ENCODE results near the gene NDUFS6.

NDUFS6 gene
- 18.0 to 60.0 (median 36.7) reads per million in 18 experiments for total RNA-seq

DNA sequence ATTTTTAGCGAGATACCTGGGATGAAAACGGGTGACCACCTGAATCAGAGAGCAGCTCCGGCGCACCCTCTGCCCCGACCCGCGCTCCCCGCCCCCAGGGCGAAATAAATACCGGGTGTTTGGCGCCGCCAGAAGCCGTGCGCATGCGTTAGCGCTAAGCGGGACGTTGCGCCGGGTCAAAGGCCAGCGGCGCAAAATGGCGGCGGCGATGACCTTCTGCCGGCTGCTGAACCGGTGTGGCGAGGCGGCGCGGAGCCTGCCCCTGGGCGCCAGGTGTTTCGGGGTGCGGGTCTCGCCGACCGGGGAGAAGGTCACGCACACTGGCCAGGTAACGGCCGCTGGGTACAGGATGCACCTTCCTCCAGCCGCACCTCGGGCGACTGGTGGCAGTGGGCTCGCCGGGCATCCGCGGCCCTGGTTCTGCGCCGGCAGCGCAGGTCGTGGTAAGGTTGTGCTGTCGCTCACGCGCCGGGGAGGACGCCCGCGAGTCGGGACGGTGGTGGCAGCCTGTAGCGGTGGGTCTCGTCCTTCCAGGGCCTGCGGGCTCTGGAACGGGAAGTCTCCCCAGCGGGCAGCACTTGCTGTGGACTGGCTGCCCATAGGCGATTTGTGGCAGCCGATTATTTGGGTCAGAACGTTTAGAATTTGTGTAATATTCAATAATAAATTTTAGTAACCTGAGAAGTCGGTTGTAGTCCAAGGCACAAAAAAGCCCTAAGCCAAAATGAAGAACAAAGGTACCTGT lies at the start of gene NDUFS6:
NDUFS6 (plus strand) TSS at position 186 of the 745 bp plus-strand sequence; CDS start at position 197, 11 bp downstream.
- peak; percentile 68 to 86 for DNase-seq

DNA sequence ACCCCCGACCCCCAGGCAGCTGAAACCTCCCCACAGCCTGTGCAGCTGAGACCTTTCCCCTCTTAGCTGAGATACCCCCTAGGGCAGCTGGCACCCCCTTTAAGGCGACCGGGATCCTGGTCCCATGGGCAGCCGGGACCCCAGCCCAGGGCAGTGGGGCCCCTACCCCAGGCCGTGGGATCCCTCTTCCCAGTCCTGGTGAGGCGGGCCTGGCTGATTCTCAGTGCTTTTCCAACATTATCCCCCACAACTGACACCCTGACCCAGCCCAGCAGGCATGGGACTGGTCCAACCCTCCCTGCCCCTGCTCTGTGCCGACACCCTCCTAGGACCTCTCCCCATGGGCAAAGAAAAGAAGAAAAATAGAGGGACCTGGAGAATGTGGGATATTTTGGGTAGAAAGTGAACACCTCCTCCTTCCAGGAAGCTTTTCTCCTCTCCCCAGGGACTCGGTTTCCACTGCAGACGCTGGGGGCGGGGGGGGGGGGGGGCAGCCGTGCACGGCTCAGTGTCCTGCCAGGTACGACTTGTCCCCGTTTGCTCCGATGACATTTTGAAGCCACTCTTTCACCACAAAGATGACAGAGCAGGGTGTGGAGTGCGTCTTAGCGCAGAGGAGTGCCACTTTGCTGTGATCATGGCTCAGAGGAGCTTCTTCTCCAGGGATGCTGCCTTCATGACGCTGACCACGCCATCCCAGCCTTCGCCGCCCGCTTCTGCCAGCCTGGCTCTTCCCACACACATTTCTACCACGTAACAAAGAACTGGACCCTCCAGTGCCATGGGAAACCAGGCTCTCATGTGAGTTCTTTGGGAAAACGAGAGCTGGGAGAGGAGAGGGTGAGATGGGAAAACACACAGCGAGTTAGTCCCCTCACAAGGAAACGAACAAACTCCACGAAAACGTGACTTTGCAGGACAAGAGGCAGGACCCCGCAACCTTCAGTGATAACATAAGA lies 49.1 kb upstream of the NDUFS6 start:
- DNase-seq = no peak

DNA sequence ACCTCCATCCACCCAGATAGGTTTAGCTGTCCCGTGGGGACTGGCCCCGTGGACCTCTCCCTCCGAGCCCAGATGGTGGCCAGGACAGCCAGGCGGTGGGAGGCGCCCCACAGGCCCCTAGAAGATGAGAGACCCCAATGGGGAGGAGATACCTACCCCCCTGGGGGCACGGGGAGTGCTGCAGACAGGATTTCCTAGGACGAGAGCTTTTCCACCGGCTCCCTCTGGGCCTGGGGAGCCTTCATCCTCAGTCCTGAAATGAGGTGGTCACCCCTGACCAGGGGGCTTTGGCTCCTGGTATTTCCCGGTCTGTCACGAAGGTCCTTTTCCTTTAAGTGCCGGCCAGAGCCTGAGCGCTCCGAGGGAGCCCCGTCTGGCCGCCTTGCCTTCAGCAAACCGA lies 48.3 kb upstream of the NDUFS6 start:
- DNase-seq = no peak

DNA sequence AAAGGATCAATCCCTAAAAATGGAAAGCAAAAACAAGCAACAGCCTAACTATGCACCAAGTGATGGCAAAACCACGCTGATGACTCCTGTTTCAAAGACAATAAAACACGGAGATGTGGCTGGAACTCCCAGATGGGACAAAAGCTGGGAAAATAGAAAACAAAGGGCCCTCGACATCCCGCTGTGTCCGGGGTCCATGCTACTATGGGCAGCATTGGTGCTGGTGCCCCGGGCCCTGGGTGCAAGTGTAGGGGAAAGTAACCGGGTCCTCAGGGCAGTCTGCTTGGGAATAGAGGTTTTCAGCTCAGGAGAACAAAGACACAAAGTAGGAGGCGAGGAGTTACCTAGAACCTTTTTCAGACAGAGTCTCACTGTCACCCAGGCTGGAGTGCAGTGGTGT lies 47.7 kb upstream of the NDUFS6 start:
- no peak for DNase-seq

DNA sequence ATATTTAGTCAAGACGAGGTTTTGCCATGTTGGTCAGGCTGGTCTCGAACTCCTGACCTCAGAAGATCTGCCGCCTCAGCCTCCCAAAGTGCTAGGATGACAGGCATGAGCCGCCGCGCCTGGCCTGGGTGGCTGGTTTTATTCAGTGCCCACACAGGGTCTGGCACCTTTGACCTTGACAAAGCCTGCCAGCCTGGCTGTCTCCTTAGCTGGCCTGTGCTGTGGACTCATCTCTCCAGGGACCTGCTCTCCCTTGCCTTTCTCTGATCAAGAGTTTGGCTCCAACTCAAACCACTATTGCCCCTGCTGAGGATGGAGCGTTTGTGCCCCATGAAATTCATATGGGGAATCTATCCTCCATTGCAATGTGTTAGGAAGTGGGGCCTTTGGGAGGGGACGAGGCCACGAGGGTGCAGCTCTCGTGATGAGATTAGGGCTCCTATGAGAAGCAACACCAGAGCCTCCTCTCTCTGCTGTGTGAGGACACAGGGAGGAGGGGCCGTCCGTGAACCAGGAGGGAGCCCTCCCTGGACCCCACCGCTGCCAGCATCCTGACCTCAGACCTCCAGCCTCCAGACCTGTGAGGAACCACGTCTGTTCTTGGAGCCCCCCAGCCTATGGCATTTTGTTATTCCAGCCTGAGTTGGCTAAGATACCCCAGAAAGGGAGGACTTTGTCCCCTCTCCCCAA lies 46.5 kb upstream of the NDUFS6 start:
- no peak for DNase-seq

DNA sequence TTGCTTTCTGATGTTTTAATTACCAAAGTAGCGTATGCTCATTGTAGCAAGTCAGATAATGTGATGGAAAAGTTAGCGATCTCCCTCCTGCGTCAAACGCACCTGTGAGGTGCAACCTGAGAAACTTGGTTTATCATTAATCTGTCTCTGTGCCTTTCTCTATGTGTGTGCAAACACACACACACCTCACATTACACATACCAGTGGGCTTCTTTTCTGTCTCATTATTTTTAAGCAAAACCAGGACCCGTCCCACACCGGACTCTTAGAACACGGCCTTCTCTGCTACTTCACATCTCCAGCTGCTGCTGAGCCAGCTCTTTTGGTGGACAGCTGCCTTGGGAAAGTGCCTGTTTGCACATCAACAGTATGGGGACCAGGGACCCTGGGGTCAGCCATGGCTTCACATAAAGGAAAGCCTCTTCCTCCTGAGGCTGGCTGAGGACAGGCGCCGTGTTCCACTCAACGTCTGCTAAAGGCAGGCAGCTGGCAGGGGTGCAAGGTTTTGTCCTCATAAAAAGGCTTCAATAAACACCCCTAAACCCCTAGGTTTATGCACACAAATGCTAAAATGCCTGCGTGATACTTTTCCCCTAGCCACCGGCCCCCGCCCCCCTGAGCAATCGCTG lies 45.8 kb upstream of the NDUFS6 start:
- no peak for DNase-seq

DNA sequence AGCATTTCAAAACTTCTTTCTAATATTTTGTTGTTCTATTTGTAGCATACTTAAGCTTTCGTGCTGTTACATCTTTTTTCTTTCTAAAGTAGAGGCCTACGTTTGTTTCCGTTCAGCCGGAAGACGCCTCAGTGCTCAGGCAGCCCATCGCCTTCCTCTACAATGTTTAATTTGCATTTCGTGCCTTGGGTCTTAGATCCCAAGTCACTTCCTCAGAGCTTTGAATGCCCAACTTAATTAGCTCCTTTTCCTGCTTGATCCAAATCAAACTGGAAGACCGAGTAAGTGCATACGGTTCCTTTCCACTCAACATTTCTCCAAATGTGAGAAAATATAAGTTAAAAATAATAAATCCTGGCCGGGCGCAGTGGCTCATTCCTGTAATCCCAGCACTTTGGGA lies 44.7 kb upstream of the NDUFS6 start:
- no peak for DNase-seq

DNA sequence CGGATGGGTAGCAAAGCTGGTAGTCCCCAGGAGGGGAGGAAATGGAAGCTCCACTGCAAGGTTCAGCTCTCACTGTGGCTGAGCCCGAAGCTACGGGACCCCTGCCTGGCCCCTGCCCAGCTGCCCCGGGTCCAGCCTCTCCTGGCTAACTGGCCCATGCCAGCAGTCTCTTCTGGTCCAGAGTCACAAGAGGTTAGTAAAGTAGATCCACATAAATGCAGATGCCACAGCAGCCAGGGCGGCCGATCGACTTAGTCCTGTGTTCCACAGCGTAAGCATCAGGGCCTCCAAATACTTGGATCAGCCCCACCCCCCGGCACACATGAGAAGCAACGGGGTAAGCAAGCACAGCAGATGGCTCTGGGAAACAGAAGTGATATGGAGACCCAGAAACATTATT lies 43.7 kb upstream of the NDUFS6 start:
- DNase-seq = no peak

DNA sequence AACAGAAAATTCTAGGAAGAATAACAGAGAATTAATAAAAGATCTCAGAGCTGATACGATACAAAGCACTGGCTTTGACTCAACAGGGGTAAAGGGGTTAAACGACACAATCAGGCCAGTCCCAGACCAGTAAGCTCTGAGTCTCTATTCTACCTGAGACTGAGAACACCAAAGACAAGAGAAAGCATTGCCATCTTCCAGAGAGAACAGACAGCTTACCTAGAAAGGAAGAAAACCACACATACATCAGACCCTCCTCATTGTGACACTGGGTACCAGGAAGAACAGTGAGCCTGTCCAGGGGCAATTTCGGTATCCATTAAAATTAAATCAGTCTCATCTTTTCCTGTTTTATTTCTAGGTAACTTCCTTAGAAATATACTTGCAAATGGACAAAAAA lies 42.6 kb upstream of the NDUFS6 start:
- no peak for DNase-seq

DNA sequence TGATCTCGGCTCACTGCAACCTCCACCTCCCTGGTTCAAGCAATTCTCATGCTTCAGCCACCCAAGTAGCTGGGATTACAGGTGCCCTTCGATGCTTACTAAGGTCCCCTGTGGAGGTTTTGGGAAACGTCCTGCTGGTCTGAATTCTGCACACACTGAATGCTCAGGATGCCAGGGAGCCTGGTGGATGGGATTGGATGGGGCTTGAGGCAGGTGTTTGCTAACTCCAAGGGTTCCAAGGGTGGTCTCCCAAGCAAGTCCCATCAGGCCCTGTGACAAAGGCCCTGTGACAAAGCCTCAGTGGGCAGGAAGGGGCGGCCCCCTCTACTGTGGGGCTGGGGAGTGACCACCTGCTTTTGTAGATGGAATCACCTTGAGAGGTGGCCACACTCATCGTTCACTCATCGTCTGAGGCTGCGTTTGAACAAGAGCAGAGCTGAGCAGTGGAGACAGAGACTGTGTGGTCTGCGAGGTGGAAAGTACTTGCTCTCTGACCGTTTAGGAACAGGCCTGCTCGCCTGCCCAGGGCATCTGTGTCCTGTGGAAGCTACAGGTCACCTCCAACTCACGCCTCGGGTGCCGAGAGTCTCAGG lies 41.7 kb upstream of the NDUFS6 start:
- DNase-seq = no peak

DNA sequence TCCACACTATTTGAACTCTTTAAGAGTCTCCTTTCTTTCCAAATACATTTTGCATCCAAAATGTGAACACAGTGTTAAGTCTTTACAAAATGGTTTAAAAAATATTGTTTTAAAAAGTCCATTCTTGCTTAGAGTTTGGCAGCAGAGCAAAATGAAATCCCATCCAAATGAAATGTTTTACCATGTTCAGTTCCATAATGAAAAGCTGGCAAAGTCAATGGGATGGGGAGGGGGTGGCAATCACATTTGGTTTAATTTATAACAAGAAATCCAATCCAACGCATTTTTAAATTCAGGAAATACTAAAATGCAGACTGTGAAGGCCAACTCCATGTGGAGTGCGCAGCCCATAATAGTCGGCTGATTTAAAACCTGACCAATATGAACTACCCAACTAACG lies 41.0 kb upstream of the NDUFS6 start:
- no peak for DNase-seq

DNA sequence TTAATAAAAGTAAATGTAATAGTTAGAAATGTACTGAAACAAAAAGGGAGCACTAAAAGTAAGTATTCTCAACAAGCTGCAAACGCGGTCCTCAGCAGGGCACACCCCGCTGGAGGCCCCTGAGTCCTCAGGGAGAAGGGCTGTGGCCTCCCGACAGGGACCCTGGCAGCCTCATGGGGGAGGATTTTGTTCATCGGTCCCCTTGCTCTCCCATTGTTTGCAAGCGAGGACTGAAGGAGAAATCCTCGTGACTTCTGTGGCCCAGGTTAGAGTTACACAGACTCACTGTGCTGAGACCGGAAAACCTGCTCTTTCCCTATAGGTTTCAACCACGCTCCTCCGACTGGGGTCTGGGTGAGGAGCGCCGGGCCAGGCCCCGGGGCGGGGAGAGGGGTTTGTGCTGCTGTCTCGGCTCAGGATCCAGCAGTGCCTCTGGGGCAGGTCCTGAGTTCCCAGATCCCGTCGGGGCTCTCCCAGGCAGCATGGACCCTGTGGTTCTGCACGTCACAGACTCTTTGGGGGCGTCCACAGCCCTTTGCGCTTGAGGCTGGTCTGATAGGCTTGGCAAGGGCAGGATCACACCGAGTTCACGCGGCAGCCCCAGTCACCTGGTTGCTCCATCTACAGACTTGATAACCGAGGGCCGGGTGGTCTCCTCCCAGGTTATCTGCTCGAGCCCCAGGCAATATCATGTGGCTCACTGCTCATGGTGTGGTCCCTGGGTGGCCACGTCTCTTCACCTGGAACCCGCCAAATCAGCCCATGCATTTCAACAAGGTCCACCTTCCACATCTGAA lies 40.4 kb upstream of the NDUFS6 start:
- no peak for DNase-seq

DNA sequence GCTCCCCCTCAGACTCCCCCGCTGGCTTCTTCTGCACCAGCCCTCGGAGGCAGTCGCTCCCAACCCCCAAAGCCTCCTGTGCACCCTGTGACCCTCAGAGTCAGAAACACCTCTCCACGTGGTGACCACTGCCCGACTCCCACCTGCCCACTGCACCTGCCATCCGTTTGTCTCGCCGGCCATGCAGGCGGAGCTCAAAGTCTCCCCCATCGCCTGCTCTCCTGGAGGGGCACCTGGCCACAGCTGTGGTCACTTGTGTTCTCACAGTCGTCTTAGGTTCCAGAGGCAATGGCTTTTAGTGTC lies 39.8 kb upstream of the NDUFS6 start:
- DNase-seq = no peak

DNA sequence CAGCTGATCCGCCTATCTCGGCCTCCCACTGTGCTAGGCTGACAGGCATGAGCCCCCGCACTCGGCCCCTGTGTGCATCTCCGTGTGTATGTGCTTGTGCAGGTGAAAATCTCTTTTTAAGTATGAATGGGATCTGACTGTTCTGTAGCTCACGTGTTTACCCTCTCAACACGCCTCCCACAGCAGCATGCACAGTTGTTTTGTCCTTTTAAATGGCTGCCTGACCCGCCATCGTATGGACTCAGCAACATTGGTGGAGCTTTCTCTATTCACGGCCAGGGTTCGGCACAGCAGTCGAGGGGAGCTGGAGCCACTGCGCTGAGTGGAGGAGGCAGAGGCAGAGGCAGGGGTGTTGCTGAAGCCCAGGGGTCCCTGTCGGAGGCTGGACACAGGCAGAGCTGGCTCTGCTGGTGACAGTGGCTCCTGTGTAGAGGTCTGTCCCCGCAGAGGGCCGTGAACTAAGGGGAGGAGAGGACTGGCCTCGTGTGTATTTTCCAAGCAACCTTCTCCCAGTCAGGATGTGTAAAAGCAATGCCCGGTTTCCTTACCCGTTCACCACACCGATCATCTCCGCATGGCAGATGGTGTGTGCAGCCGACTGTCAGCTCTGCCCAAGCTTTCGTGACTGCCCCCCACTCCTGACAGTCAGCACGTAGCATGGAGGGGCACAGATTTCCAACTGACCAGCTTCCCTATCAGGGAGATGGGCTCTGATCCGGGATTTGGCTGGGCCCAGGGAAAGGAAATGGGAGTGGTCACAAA lies 38.9 kb upstream of the NDUFS6 start:
- DNase-seq = no peak

DNA sequence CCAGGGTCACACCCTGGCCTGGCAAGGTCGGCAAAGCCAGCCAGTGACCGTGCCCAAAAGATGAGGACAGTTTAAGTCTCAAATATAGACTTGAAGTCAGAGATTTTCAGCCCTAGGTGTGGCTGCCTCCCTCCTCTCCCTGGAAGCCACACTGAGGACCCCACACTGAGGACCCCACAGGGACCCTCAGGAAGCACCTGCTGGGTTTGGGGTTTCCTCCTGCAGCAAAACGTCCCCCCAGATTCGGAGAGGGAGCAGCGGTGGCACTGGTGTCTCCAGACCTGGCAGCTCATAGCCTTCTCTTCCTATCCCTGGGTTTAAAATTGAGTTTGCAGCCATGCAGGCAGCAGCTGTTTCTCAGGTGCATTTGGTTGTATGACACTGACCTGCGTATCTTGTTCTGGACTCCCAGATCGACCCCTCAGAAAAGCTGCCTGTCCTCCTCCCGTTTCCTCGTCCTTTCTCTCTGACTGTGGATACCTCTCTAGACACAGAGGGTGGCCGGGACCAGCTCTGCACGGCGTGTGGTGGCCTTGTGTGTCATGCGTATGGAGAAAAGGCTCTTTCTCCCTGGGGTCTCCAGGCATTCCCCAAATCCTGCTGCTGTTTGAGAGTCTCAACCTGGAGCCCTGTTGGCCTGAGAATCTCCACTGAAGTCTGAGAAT lies 38.2 kb upstream of the NDUFS6 start:
- no peak for DNase-seq

DNA sequence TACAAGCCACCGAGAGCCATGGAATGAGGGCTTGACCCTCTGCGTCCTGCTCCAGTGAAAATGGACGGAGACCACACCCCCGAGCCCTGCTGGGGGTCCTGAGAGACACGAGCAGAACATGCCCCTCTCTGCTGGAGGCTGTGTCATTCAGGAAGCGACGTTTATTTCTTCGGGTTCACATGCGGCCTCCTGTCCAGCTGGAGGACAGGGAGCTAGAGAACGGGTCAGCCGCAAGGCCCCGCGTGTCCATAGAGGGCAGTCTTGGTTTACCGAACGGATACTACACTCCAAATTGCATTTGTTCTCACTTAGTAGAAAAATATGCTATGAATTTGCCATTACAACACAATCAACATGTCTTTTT lies 37.7 kb upstream of the NDUFS6 start:
- DNase-seq = peak; percentile 51 to 56

DNA sequence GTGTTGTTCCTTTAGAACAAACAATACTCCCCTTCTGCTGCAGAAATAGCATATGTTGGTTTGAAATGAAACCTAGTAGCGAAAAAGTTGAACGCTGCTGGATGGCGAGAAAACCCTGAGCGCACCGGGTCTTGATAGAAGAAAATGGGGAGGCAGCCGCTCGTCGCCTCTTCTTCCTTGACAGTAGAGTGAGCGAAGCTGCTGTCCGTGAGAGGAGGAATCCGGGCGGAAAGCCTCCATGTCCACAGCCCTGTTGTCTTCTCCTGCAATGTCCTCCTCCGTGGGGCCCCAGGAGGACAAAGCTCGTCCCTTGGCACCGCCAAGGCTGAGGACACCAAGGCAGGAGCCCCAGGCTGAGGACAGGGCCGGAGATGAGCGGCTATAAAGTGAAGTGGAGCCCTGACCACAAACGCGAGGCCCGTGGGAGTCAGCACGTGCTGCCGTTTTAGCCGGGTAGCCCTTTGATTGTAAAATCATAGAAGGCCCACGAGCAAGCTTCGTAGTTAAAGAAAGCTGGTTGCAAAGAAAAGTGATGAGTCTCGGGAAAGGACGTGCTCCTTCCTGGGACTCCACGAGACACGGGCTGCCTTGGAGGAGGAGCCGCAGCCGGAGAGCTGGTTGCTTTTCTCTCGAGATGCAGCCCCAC lies 37.1 kb upstream of the NDUFS6 start:
- no peak for DNase-seq

DNA sequence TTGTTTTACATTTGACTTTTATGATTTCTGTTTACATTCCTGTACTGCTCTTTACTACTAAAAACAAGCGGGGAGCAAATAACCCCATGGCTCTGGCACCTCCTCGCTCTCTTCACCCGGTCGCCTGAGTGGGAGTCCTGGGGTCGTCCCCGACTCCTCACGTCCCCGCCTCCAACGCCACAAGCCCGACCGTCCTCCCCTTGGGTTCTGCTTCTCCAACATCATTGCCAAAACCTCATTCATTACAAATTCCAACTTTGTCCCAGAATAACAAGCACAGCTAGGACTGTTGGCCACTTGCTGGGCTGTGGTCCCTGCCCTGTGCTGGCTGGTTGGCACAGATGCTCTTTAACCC lies 36.6 kb upstream of the NDUFS6 start:
- DNase-seq = no peak

DNA sequence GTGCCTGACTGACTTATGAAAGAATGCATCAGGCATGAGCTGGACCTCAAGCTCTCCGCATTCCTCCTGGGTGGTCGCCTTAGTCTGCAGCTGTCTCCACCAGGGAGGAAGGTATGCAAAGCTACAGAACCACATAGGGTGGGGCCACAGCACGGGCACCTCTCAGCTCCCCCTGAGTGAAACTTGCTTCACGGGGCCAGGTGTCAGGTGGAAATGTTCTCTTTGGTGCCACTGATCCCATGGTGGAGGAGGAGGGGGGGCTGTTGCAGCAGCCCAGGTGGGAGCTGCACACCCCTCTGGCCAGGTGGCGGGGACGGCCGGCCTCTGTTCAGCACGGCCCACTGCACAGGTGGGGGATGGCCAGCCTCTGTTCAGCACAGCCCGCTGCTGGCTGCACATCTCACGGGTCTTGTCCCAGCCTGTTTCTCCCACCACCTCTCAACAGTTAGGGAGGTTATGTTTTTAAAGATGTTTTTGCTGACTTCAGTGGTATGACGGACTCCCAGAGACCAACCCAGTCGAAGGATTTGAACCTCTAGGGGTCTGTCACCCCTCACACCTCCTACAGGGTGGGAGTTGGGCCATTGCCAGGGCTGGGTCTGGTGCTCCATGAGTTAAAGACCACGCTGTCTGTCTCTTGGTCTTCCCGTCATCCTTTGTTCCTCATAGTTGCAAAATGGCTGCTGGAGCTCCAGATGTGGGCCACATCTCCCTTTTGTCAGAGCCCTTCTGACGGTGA lies 35.9 kb upstream of the NDUFS6 start:
- no peak for DNase-seq
